Measurements from ENCODE around the gene FYN. TPM values are rescaled to one million over a fixed set of nuclear protein-coding genes. Genes with fewer than 3 reads are reported as not detected.

The FYN gene
- total RNA-seq, 4 donors from 2014 or later = 56.3 to 96.4 (median 81.8) TPM

- no peak for DNase-seq (ENCODE audit: low spot score in 2 of 2)
- H3K4me3 ChIP-seq (ENCODE audit: low read depth, poor library complexity, severe bottlenecking) = no peak overlapping the region
- intact Hi-C loops (cut with DNase I; ENCODE audit: low total_unique reads) = no loop called here
- 91 to 93% methylated on average over 1 of the region's 1 CpG for WGBS, 2 donors
- TF ChIP-seq POLR2A (IDR thresholded peaks at IDR 0.05) = no peak
- TF ChIP-seq CTCF (IDR thresholded peaks at IDR 0.05) = no peak
Observed at GRCh38 chr6:111653434-111653833, 219.8 kb downstream of the FYN start.

GRCh38 chr6:111652156-111652555 is 221.1 kb downstream of the FYN start:
- H3K4me3 ChIP-seq (ENCODE audit: low read depth, poor library complexity, severe bottlenecking) = no peak overlapping the region
- DNase-seq (ENCODE audit: low spot score in 2 of 2) = no peak
- TF ChIP-seq POLR2A (IDR thresholded peaks at IDR 0.05) (no peak), CTCF (IDR thresholded peaks at IDR 0.05) (no peak)
- 86 to 95% methylated on average over 5 of the region's 5 CpGs for WGBS, 2 donors
- intact Hi-C loops (cut with DNase I; ENCODE audit: low total_unique reads) = no loop called here

DNA sequence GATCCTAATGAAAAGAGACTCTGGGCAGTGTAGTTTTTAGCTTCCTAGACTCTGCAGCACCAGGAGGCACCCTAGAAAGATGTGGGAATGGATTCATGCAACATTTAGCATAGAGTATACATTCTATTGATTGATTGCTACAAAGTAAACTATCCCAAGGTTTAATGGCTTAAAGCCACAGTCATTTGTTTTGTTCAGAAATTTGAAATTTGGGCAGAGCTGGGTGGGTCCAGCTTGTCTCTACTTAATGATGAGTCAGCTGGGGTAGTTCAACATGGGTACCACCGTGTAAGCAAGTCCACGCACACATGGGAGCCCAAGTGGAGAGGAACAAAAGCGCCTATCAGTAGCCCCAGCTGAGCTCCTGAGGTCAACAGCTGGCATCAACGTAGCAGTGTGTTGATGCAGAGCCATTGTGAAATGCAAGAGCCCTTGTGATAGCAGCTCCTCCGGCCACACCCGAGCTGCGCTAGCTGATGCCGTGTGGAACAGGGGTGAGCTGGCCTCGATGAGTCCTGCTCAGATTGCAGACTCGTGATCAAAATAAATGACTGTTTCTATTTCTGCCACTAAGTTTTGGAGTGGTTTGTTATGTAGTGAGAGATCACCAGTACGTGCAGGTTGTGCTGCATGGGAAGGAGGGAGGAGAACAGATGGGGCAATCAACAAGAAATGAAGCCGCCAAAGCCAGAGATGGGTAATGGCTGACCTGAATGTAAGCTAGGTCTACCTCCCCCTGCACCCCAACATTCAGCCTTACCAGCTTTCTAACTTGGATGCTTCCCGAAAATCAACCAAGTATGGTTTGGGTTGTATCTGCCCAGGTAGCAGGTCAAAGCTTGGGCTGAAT is 221.8 kb downstream of the FYN start:
- WGBS, 2 donors = 86 to 87% methylated on average over 11 to 13 of the region's 13 CpGs
- intact Hi-C loops (cut with DNase I; ENCODE audit: low total_unique reads) = no loop called here
- DNase-seq (ENCODE audit: low spot score in 2 of 2) = peak in 1 of 2 donors; percentile 82
- no peak overlapping the region for H3K4me3 ChIP-seq (ENCODE audit: low read depth, poor library complexity, severe bottlenecking)
- TF ChIP-seq POLR2A (IDR thresholded peaks at IDR 0.05) = no peak
- no peak for TF ChIP-seq CTCF (IDR thresholded peaks at IDR 0.05)

DNA sequence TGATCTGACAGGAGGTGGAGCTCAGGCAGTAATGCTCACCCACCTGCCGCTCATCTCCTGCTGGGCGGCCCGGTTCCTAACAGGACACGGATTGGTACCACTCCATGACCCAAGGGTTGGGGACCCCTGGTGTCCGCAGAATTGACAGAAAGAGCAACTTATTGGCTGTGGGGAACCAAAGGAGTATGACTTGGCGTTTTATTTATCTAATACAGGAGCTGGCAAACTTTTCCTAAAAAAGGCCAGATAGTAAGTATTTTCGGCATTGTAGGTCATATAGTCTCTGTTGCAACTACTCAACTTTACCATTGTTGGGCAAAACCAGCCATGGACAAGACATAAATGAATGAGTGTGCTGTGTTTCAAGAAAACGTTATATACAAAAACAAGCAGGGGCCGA is 223.2 kb downstream of the FYN start:
- H3K4me3 ChIP-seq (ENCODE audit: low read depth, poor library complexity, severe bottlenecking) = no peak overlapping the region
- intact Hi-C loops (cut with DNase I; ENCODE audit: low total_unique reads) = no loop called here
- WGBS, 2 donors = 78 to 96% methylated on average over 9 of the region's 9 CpGs
- TF ChIP-seq CTCF (IDR thresholded peaks at IDR 0.05) = no peak
- no peak for TF ChIP-seq POLR2A (IDR thresholded peaks at IDR 0.05)
- peak in 1 of 2 donors; percentile 64 for DNase-seq (ENCODE audit: low spot score in 2 of 2)

- intact Hi-C loops (cut with DNase I; ENCODE audit: low total_unique reads) = no loop called here
- DNase-seq (ENCODE audit: low spot score in 2 of 2) = peak; percentile 7 to 40
- WGBS, 2 donors = 96 to 97% methylated on average over 5 of the region's 5 CpGs
Observed at GRCh38 chr6:111648100-111648499, 225.2 kb downstream of the FYN start.

More at GRCh38 chr6:111648100-111648499, 225.2 kb downstream of the FYN start:
- TF ChIP-seq POLR2A (IDR thresholded peaks at IDR 0.05) = no peak
- TF ChIP-seq CTCF (IDR thresholded peaks at IDR 0.05) = no peak
- no peak overlapping the region for H3K4me3 ChIP-seq (ENCODE audit: low read depth, poor library complexity, severe bottlenecking)
